HepG2 (cell line): ENCODE results near the gene CACNG7. TPM values are rescaled to one million over a fixed set of nuclear protein-coding genes. Genes with fewer than 3 reads are reported as not detected.
A peak's percentile ranks its signal among the peaks of the same experiment; 100 is the strongest.

ENCODE experiments used
- CBX1 ChIP-seq: IDR thresholded peaks from one replicate; pipeline ENCODE4 v1.6.1; 2016; ENCODE audit warnings: antibody characterized with exemption, low read depth
- CHD2 ChIP-seq: IDR thresholded peaks from 2 replicates; pipeline ENCODE4 v1.6.1; 2011; ENCODE audit warnings: low read depth, low read length, improper control_type of control experiment
- FLYWCH1 ChIP-seq: sonication (generic); formaldehyde crosslinking; IDR thresholded peaks from 2 replicates; pipeline ENCODE4 v1.8.1; 2023; ENCODE audit warnings: mild to moderate bottlenecking, missing genetic modification reagents
- FOSL1 ChIP-seq: sonication (generic); formaldehyde crosslinking; IDR thresholded peaks from 2 replicates; pipeline ENCODE4 v1.9.0; 2021; ENCODE audit warnings: missing genetic modification reagents, borderline replicate concordance
- IRX3 ChIP-seq: sonication (generic); formaldehyde crosslinking; IDR thresholded peaks from 2 replicates; pipeline ENCODE4 v1.8.1; 2023; ENCODE audit warnings: mild to moderate bottlenecking, low read depth, missing genetic modification reagents, borderline replicate concordance
- JUNB ChIP-seq: sonication (generic); formaldehyde crosslinking; IDR thresholded peaks from 2 replicates; pipeline ENCODE4 v1.8.0; 2022; ENCODE audit warnings: missing genetic modification reagents, mild to moderate bottlenecking, borderline replicate concordance
- MXI1 ChIP-seq: IDR thresholded peaks from 3 replicates; pipeline ENCODE4 v1.6.1; 2012; ENCODE audit warnings: low read depth, low read length, inconsistent platforms, borderline replicate concordance
- POLR2AphosphoS5 ChIP-seq: IDR thresholded peaks from 2 replicates; pipeline ENCODE4 v1.6.1; 2012; ENCODE audit warnings: low read depth, low read length
- RAD51 ChIP-seq: fragments of 450-650 bp; IDR thresholded peaks from 2 replicates; pipeline ENCODE4 v1.6.1; 2016; ENCODE audit warnings: borderline replicate concordance
- RFX1 ChIP-seq: fragments of 450-650 bp; IDR thresholded peaks from 2 replicates; pipeline ENCODE4 v1.6.1; 2017
- RXRB ChIP-seq: IDR thresholded peaks from 2 replicates; pipeline ENCODE4 v1.6.1; 2016; ENCODE audit warnings: borderline replicate concordance, missing genetic modification reagents, missing compliant biosample characterization
- SALL1 ChIP-seq: sonication (generic); formaldehyde crosslinking; IDR thresholded peaks from 2 replicates; pipeline ENCODE4 v1.8.0; 2022; ENCODE audit warnings: mild to moderate bottlenecking, missing genetic modification reagents
- SMARCC2 ChIP-seq: fragments of 450-650 bp; IDR thresholded peaks from 2 replicates; pipeline ENCODE4 v1.6.1; 2017; ENCODE audit warnings: antibody characterized with exemption, mild to moderate bottlenecking
- ZNF441 ChIP-seq: sonication (generic); formaldehyde crosslinking; IDR thresholded peaks from 2 replicates; pipeline ENCODE4 v1.7.0; 2021; ENCODE audit warnings: missing genetic modification reagents, borderline replicate concordance
- ZNF543 ChIP-seq: sonication (generic); formaldehyde crosslinking; IDR thresholded peaks from 2 replicates; pipeline ENCODE4 v1.4.0; 2020; ENCODE audit warnings: mild to moderate bottlenecking, missing genetic modification reagents
- ZNF550 ChIP-seq: sonication (generic); formaldehyde crosslinking; IDR thresholded peaks from 2 replicates; pipeline ENCODE4 v1.4.0; 2020; ENCODE audit warnings: mild to moderate bottlenecking, missing genetic modification reagents, borderline replicate concordance
- ZNF878 ChIP-seq: sonication (generic); formaldehyde crosslinking; IDR thresholded peaks from 2 replicates; pipeline ENCODE4 v1.8.1; 2023; ENCODE audit warnings: mild to moderate bottlenecking, missing genetic modification reagents, moderate library complexity
- polyA plus RNA-seq, 8 experiments: library from polyadenylated mRNA; depleted of rRNA in 3 of 8; stranded (reverse) in 7 of 8; unstranded in 1 of 8; fragments of >200 nt; fragmentation: Illumina TruSeq in 4 of 8; extraction: Trizol in 4 of 8; gene quantifications; 2 replicates each; pipeline versions ENCODE4 v1.2.1 to v1.2.3, GENCODE V29; 2011 to 2016; ENCODE audit warnings: low read depth in 4 of 8, missing spikeins in 1 of 8, mixed read lengths in 1 of 8; ENCODE audit not compliant: insufficient read depth in 1 of 8
- total RNA-seq, 5 experiments: library from RNA; depleted of rRNA; stranded (reverse); fragments of >200 nt; fragmentation: Illumina TruSeq; extraction: Trizol; gene quantifications; 2 replicates each; pipeline ENCODE4 v1.2.3, GENCODE V29; 2016; ENCODE audit warnings: low read depth in 1 of 5
- TF ChIP-seq, protein P1 (sequence below), 2 experiments: sonication (generic) in 1 of 2; formaldehyde crosslinking in 1 of 2; IDR thresholded peaks; 2 replicates each; pipeline versions ENCODE4 v1.5.1 to v1.6.1; 2011 to 2020; ENCODE audit warnings: borderline replicate concordance in 1 of 2, low read depth in 1 of 2, low read length in 1 of 2, mild to moderate bottlenecking in 1 of 2, missing genetic modification reagents in 1 of 2, moderate library complexity in 1 of 2
- TF ChIP-seq, protein P2 (sequence below): sonication (generic); formaldehyde crosslinking; IDR thresholded peaks from 2 replicates; pipeline ENCODE4 v1.4.0; 2020; ENCODE audit warnings: missing genetic modification reagents, borderline replicate concordance

The CACNG7 gene
- total and polyA plus RNA-seq, 2 of the 13 experiments (the other 11 are each of a cell fraction or from before 2014, with no cell fraction given), result not detected

DNA sequence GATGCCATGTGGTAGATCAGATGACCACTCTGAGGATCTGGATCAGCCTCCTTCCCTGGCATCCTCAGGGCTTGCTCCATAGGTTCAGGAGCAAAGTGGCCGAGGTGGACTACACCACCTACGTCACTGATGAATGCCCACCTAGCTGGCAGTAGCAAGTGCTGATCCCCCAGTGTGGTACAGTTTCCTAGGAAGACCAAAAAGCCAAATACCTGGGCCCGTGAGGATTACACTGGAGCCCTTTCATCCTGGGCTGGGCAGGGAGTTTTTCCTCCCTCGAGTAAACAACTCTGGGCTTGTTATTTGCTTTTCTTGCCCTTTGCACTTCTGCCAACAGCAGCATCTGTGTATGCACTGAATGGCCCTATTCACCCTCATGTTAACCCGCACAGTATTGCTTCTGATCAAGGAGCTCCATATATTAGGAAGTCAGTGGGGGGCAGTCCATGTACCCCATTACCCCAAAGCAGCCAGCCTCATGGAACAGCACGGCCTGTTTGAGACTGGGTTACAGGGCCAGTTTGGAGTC is 44.7 kb upstream of the CACNG7 start (continued):
- TF ChIP-seq RFX1 (no peak), ZNF543 (CRISPR knock-in tag) (no peak), ZNF550 (CRISPR knock-in tag) (peak; percentile 63; the same call in 1 of the 2 replicates), RXRB (CRISPR knock-in tag) (peak; percentile 91), SALL1 (CRISPR knock-in tag) (peak; percentile 93), JUNB (CRISPR knock-in tag) (no peak; the same call in 1 of the 2 replicates), POLR2AphosphoS5 (peak; percentile 61), IRX3 (no peak), ZNF441 (CRISPR knock-in tag) (no peak), CHD2 (0 out of 2 replicates have a peak, but pooled peaks have one; percentile 45), MXI1 (peak; percentile 79; the same call in 1 of the 3 replicates), RAD51 (no peak), SMARCC2 (peak; percentile 86; the same call in 1 of the 2 replicates), FLYWCH1 (CRISPR knock-in tag) (no peak), ZNF878 (peak; percentile 71; the same call in 1 of the 2 replicates), FOSL1 (CRISPR knock-in tag) (no peak), CBX1 (no peak)
- TF ChIP-seq, protein P1, sequence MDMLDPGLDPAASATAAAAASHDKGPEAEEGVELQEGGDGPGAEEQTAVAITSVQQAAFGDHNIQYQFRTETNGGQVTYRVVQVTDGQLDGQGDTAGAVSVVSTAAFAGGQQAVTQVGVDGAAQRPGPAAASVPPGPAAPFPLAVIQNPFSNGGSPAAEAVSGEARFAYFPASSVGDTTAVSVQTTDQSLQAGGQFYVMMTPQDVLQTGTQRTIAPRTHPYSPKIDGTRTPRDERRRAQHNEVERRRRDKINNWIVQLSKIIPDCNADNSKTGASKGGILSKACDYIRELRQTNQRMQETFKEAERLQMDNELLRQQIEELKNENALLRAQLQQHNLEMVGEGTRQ (IDR thresholded peaks at IDR 0.05; ENCODE audit: low read depth, low read length), result no peak
- TF ChIP-seq, protein P1 (CRISPR knock-in tag; IDR thresholded peaks at IDR 0.05; ENCODE audit: borderline replicate concordance), result no peak
- TF ChIP-seq, protein P2, sequence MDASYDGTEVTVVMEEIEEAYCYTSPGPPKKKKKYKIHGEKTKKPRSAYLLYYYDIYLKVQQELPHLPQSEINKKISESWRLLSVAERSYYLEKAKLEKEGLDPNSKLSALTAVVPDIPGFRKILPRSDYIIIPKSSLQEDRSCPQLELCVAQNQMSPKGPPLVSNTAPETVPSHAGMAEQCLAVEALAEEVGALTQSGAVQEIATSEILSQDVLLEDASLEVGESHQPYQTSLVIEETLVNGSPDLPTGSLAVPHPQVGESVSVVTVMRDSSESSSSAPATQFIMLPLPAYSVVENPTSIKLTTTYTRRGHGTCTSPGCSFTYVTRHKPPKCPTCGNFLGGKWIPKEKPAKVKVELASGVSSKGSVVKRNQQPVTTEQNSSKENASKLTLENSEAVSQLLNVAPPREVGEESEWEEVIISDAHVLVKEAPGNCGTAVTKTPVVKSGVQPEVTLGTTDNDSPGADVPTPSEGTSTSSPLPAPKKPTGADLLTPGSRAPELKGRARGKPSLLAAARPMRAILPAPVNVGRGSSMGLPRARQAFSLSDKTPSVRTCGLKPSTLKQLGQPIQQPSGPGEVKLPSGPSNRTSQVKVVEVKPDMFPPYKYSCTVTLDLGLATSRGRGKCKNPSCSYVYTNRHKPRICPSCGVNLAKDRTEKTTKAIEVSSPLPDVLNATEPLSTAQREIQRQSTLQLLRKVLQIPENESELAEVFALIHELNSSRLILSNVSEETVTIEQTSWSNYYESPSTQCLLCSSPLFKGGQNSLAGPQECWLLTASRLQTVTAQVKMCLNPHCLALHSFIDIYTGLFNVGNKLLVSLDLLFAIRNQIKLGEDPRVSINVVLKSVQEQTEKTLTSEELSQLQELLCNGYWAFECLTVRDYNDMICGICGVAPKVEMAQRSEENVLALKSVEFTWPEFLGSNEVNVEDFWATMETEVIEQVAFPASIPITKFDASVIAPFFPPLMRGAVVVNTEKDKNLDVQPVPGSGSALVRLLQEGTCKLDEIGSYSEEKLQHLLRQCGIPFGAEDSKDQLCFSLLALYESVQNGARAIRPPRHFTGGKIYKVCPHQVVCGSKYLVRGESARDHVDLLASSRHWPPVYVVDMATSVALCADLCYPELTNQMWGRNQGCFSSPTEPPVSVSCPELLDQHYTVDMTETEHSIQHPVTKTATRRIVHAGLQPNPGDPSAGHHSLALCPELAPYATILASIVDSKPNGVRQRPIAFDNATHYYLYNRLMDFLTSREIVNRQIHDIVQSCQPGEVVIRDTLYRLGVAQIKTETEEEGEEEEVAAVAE (CRISPR knock-in tag), result peak; percentile 86; the same call in 1 of the 2 replicates
